Vagina (tissue), 2 donors: Measurements from ENCODE around the gene CACNG8. TPM values are rescaled to one million over a fixed set of nuclear protein-coding genes. Genes with fewer than 3 reads are reported as not detected.

Experiments
- DNase-seq, 2 donors: peaks; one replicate each; pipeline ENCODE4 v3.0.0-alpha.2; 2017; ENCODE audit errors: extremely low spot score in 2 of 2
- H3K27ac ChIP-seq: fragments of 200-600 bp; sonication (generic); one replicate; pipeline ENCODE4 v1.5.1; 2019
- H3K27me3 ChIP-seq: fragments of 200-600 bp; sonication (generic); one replicate; pipeline ENCODE4 v1.5.1; 2019
- H3K36me3 ChIP-seq, 2 donors: fragments of 200-600 bp; sonication (generic); one replicate each; pipeline ENCODE4 v1.5.1; 2017 to 2019
- H3K4me1 ChIP-seq: fragments of 200-600 bp; sonication (generic); one replicate; pipeline ENCODE4 v1.5.1; 2019
- H3K4me3 ChIP-seq, 2 donors: fragments of 200-600 bp; sonication (generic); 1 replicate in 1 of 2; 2 replicates in 1 of 2; pipeline ENCODE4 v1.5.1; 2016 to 2019
- H3K9me3 ChIP-seq: fragments of 200-600 bp; sonication (generic); one replicate; pipeline ENCODE4 v1.5.1; 2019
- CTCF ChIP-seq, 3 experiments: fragments of 450-650 bp in 2 of 3; fragments of 200-600 bp in 1 of 3; sonication (generic) in 1 of 3; IDR thresholded peaks; one replicate each; pipeline ENCODE4 v1.5.1; 2017 to 2019; ENCODE audit warnings: antibody characterized with exemption in 3 of 3, mild to moderate bottlenecking in 2 of 3, moderate library complexity in 2 of 3
- POLR2A ChIP-seq, 2 donors: fragments of 450-650 bp; IDR thresholded peaks; one replicate each; pipeline ENCODE4 v1.6.1; 2017; ENCODE audit warnings: antibody characterized with exemption in 2 of 2, mild to moderate bottlenecking in 2 of 2, moderate library complexity in 2 of 2
- POLR2AphosphoS5 ChIP-seq, 2 donors: sonication (generic); formaldehyde crosslinking; IDR thresholded peaks; one replicate each; pipeline ENCODE4 v1.9.0; 2017; ENCODE audit warnings: antibody characterized with exemption in 2 of 2, mild to moderate bottlenecking in 2 of 2, low read depth in 1 of 2; ENCODE audit not compliant: insufficient read depth in 1 of 2
- intact Hi-C: fragments of 100-400 bp; cut with DNase I; formaldehyde crosslinking; loops from one replicate; pipeline ENCODE4 v1.15.1; 2023
- total RNA-seq: library from RNA; depleted of rRNA; stranded (reverse); fragments of >200 nt; gene quantifications from one replicate; pipeline ENCODE4 v1.2.3, GENCODE V29; 2016

The CACNG8 gene
- total RNA-seq, 1 donor from 2014 or later: not detected

GRCh38 chr19:53957448-53958167, 5.1 kb upstream of the CACNG8 start:
- H3K36me3 ChIP-seq: no peaks in the 10 kb centered on the region
- DNase-seq: no peak
- no peaks in the 10 kb centered on the region for H3K4me1 ChIP-seq
- peaks cover 4% of the 10 kb centered on the region for H3K27me3 ChIP-seq
- intact Hi-C loops: no loop called here
- TF ChIP-seq POLR2AphosphoS5 (IDR thresholded peaks at IDR 0.05; ENCODE audit: insufficient read depth in 1 of 2, low read depth in 1 of 2) (no peak), CTCF (IDR thresholded peaks at IDR 0.05) (no peak), POLR2A (IDR thresholded peaks at IDR 0.05) (no peak)
- no peak overlapping the region for H3K4me3 ChIP-seq
- H3K9me3 ChIP-seq: no peaks in the 10 kb centered on the region
- no peak overlapping the region for H3K27ac ChIP-seq

- Histone ChIP-seq H3K4me3 (no peak overlapping the region), H3K9me3 (no peaks in the 10 kb centered on the region), H3K27ac (no peak overlapping the region), H3K27me3 (peaks cover 4% of the 10 kb centered on the region), H3K4me1 (no peaks in the 10 kb centered on the region), H3K36me3 (no peaks in the 10 kb centered on the region)
- TF ChIP-seq POLR2A (IDR thresholded peaks at IDR 0.05) (no peak), CTCF (IDR thresholded peaks at IDR 0.05) (no peak), POLR2AphosphoS5 (IDR thresholded peaks at IDR 0.05; ENCODE audit: insufficient read depth in 1 of 2, low read depth in 1 of 2) (no peak)
- DNase-seq: no peak
- intact Hi-C loops: no loop called here
Observed at GRCh38 chr19:53958168-53958571, 4.6 kb upstream of the CACNG8 start.

GRCh38 chr19:53958823-53959757, 3.6 kb upstream of the CACNG8 start:
- H3K27me3 ChIP-seq: peaks cover 4% of the 10 kb centered on the region
- no peak overlapping the region for H3K27ac ChIP-seq
- no peaks in the 10 kb centered on the region for H3K36me3 ChIP-seq
- intact Hi-C loops: no loop called here
- no peaks in the 10 kb centered on the region for H3K4me1 ChIP-seq
- DNase-seq: no peak
- TF ChIP-seq POLR2A (IDR thresholded peaks at IDR 0.05) (no peak), CTCF (IDR thresholded peaks at IDR 0.05) (no peak), POLR2AphosphoS5 (IDR thresholded peaks at IDR 0.05; ENCODE audit: insufficient read depth in 1 of 2, low read depth in 1 of 2) (no peak)
- H3K4me3 ChIP-seq: no peak overlapping the region
- no peaks in the 10 kb centered on the region for H3K9me3 ChIP-seq

- Histone ChIP-seq H3K4me3 (no peak overlapping the region), H3K27ac (no peak overlapping the region), H3K27me3 (peaks cover 4% of the 10 kb centered on the region), H3K4me1 (no peaks in the 10 kb centered on the region), H3K36me3 (no peaks in the 10 kb centered on the region), H3K9me3 (no peaks in the 10 kb centered on the region)
- DNase-seq: no peak
- intact Hi-C loops: no loop called here
- no peak for TF ChIP-seq POLR2AphosphoS5 (IDR thresholded peaks at IDR 0.05; ENCODE audit: insufficient read depth in 1 of 2, low read depth in 1 of 2)
- TF ChIP-seq POLR2A (IDR thresholded peaks at IDR 0.05): no peak
- no peak for TF ChIP-seq CTCF (IDR thresholded peaks at IDR 0.05)
Observed at GRCh38 chr19:53960187-53960586, 2.5 kb upstream of the CACNG8 start.
